Loucy (cell line): ENCODE results near the gene L3MBTL4.

Source experiments
- H2AFZ ChIP-seq: fragments of 200-600 bp; sonication (generic); 2 replicates; pipeline ENCODE4 v1.6.0; 2016; ENCODE audit warnings: antibody characterized with exemption, mild to moderate bottlenecking, low read length, moderate library complexity
- H3F3A ChIP-seq: fragments of 200-600 bp; 2 replicates; pipeline ENCODE4 v1.6.0; 2016; ENCODE audit warnings: antibody characterized with exemption, low read depth, mild to moderate bottlenecking
- H3K27me3 ChIP-seq: fragments of 200-600 bp; sonication (generic); 2 replicates; pipeline ENCODE4 v1.6.1; 2014; ENCODE audit warnings: low read length, mild to moderate bottlenecking; ENCODE audit not compliant: insufficient read depth, poor library complexity, severe bottlenecking
- H3K36me3 ChIP-seq: fragments of 200-600 bp; sonication (generic); 2 replicates; pipeline ENCODE4 v1.6.1; 2016; ENCODE audit warnings: low read length; ENCODE audit not compliant: insufficient read depth
- H3K4me1 ChIP-seq: fragments of 200-600 bp; sonication (generic); 2 replicates; pipeline ENCODE4 v1.5.1; 2014; ENCODE audit warnings: low read length, mild to moderate bottlenecking; ENCODE audit not compliant: insufficient read depth, poor library complexity, severe bottlenecking
- H3K4me2 ChIP-seq: fragments of 200-600 bp; sonication (generic); 2 replicates; pipeline ENCODE4 v1.6.0; 2014; ENCODE audit warnings: antibody characterized with exemption, low read length, low read depth, mild to moderate bottlenecking; ENCODE audit not compliant: poor library complexity, severe bottlenecking
- H3K4me3 ChIP-seq: fragments of 200-600 bp; sonication (generic); 2 replicates; pipeline ENCODE4 v1.5.1; 2014; ENCODE audit warnings: low read length, mild to moderate bottlenecking, mixed read lengths; ENCODE audit not compliant: poor library complexity, severe bottlenecking
- H3K79me2 ChIP-seq: fragments of 200-600 bp; sonication (generic); 2 replicates; pipeline ENCODE4 v1.6.1; 2014; ENCODE audit warnings: low read length; ENCODE audit not compliant: insufficient read depth
- H3K9ac ChIP-seq: fragments of 200-600 bp; sonication (generic); 2 replicates; pipeline ENCODE4 v1.6.0; 2014; ENCODE audit warnings: mild to moderate bottlenecking, low read depth, low read length, moderate library complexity; ENCODE audit not compliant: poor library complexity, severe bottlenecking
- H3K9me2 ChIP-seq: fragments of 200-600 bp; sonication (generic); replicated peaks from 2 replicates; pipeline ENCODE4 v1.6.1; 2016; ENCODE audit warnings: low read depth, low read length, mixed read lengths
- H3K9me3 ChIP-seq: fragments of 200-600 bp; sonication (generic); 2 replicates; pipeline ENCODE4 v1.6.1; 2014; ENCODE audit warnings: mild to moderate bottlenecking, antibody characterized with exemption, low read length, low read depth; ENCODE audit not compliant: insufficient read depth
- H4K20me1 ChIP-seq: fragments of 200-600 bp; sonication (generic); 2 replicates; pipeline ENCODE4 v1.6.0; 2014; ENCODE audit warnings: antibody characterized with exemption, low read length, mild to moderate bottlenecking; ENCODE audit not compliant: insufficient read depth, poor library complexity, severe bottlenecking
- EZH2phosphoT487 ChIP-seq: fragments of 200-600 bp; IDR thresholded peaks from 2 replicates; pipeline ENCODE4 v1.6.1; 2018; ENCODE audit warnings: antibody characterized with exemption, mild to moderate bottlenecking, moderate library complexity, borderline replicate concordance
- TF ChIP-seq, protein P1 (sequence below): fragments of 200-600 bp; sonication (generic); conservative IDR thresholded peaks from 2 replicates; pipeline ENCODE4 v1.5.1; 2014; ENCODE audit warnings: mild to moderate bottlenecking, antibody characterized with exemption, low read length

The L3MBTL4 gene

GRCh38 chr18:6024745-6025248 lies 389.9 kb downstream of the L3MBTL4 start:
- Histone ChIP-seq H3K9me3 (no peaks in the 10 kb centered on the region), H3K9ac (no peak overlapping the region), H3K36me3 (no peaks in the 10 kb centered on the region), H3K4me1 (no peaks in the 10 kb centered on the region), H3K9me2 (no peaks in the 10 kb centered on the region), H4K20me1 (no peaks in the 10 kb centered on the region), H2AFZ (no peak overlapping the region), H3K79me2 (no peaks in the 10 kb centered on the region), H3K4me2 (no peak overlapping the region), H3K4me3 (no peak overlapping the region), H3F3A (no peaks in the 10 kb centered on the region), H3K27me3 (no peaks in the 10 kb centered on the region)
- TF ChIP-seq EZH2phosphoT487, result no peak
- TF ChIP-seq, protein P1, sequence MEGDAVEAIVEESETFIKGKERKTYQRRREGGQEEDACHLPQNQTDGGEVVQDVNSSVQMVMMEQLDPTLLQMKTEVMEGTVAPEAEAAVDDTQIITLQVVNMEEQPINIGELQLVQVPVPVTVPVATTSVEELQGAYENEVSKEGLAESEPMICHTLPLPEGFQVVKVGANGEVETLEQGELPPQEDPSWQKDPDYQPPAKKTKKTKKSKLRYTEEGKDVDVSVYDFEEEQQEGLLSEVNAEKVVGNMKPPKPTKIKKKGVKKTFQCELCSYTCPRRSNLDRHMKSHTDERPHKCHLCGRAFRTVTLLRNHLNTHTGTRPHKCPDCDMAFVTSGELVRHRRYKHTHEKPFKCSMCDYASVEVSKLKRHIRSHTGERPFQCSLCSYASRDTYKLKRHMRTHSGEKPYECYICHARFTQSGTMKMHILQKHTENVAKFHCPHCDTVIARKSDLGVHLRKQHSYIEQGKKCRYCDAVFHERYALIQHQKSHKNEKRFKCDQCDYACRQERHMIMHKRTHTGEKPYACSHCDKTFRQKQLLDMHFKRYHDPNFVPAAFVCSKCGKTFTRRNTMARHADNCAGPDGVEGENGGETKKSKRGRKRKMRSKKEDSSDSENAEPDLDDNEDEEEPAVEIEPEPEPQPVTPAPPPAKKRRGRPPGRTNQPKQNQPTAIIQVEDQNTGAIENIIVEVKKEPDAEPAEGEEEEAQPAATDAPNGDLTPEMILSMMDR, result no peak

DNA sequence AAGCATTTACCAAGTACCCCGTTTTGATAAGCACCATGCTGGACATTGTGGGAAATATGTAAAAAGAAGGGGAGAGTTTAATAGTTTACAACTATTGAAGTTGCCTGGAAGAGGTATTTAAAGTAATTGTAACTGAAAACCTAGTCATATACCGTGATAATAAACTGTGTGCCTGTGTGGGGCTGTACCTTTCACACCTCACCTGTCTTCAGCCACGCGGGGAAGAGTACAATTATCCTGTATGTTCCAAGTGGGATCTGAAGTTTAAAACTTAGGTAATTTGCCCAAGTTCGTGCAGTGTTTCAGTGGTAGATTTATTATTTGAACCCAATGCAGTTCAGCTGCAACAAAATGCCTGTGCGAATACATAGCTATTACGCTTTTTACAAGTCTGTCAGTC lies 391.2 kb downstream of the L3MBTL4 start:
- no peaks in the 10 kb centered on the region for H3K9me3 ChIP-seq
- H3F3A ChIP-seq, result no peaks in the 10 kb centered on the region
- H3K9me2 ChIP-seq, result no peaks in the 10 kb centered on the region
- no peak overlapping the region for H2AFZ ChIP-seq
- H3K36me3 ChIP-seq, result no peaks in the 10 kb centered on the region
- H3K4me2 ChIP-seq, result no peak overlapping the region
- H3K9ac ChIP-seq, result no peak overlapping the region
- H3K4me1 ChIP-seq, result no peaks in the 10 kb centered on the region
- no peaks in the 10 kb centered on the region for H3K27me3 ChIP-seq
- H3K79me2 ChIP-seq, result no peaks in the 10 kb centered on the region
- H3K4me3 ChIP-seq, result no peak overlapping the region
- H4K20me1 ChIP-seq, result no peaks in the 10 kb centered on the region
- TF ChIP-seq, protein P1, result no peak
- TF ChIP-seq EZH2phosphoT487, result no peak

DNA sequence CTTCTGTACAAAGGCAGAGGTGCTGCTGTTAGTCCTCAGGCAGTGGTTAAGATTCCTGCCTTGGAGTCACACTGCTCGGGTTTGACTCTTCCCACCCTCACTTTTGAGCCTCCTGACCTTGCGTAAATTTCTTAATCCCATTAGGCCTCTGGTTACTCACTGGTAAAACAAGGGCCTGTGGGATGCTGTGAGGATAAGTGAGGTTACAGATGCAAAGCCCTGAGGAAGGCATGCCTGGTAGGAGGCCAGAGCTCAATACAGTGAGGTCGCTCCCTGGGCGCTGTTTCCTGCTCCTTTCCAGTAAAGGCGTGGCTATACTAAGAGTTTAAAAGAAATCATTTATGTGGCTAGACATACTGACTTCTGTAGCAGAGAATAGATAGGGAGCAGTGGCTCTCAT lies 391.9 kb downstream of the L3MBTL4 start:
- Histone ChIP-seq H3K27me3 (no peaks in the 10 kb centered on the region), H4K20me1 (no peaks in the 10 kb centered on the region)

More for the DNA sequence above, 391.9 kb downstream of the L3MBTL4 start:
- Histone ChIP-seq H3K9me3 (no peaks in the 10 kb centered on the region), H3K9ac (no peak overlapping the region), H3K4me3 (no peak overlapping the region), H3K36me3 (no peaks in the 10 kb centered on the region), H3K4me2 (no peak overlapping the region), H2AFZ (no peak overlapping the region), H3K9me2 (no peaks in the 10 kb centered on the region), H3K4me1 (no peaks in the 10 kb centered on the region), H3K79me2 (no peaks in the 10 kb centered on the region), H3F3A (no peaks in the 10 kb centered on the region)
- no peak for TF ChIP-seq EZH2phosphoT487
- TF ChIP-seq, protein P1, result no peak
